GM12874 (cell line): ENCODE results near the gene IFI27.

Source experiments
- CTCF ChIP-seq: IDR thresholded peaks from 2 replicates; pipeline ENCODE4 v1.5.1; 2011; ENCODE audit warnings: low read depth, mild to moderate bottlenecking, control low read depth, low read length, moderate library complexity; ENCODE audit not compliant: insufficient read depth

The IFI27 gene

GRCh38 chr14:94121485-94121884 lies 10.9 kb downstream of the IFI27 start:
- TF ChIP-seq CTCF = no peak

GRCh38 chr14:94122438-94122837 lies 11.9 kb downstream of the IFI27 start:
- no peak for TF ChIP-seq CTCF

GRCh38 chr14:94123296-94123695 lies 12.8 kb downstream of the IFI27 start:
- no peak for TF ChIP-seq CTCF

GRCh38 chr14:94123868-94124267 lies 13.3 kb downstream of the IFI27 start:
- TF ChIP-seq CTCF = no peak

- no peak for TF ChIP-seq CTCF
These were observed 14.2 kb downstream of the IFI27 start for GRCh38 chr14:94124582-94125377.

GRCh38 chr14:94125659-94126418 lies 15.3 kb downstream of the IFI27 start:
- no peak for TF ChIP-seq CTCF

- no peak for TF ChIP-seq CTCF
These were observed 15.8 kb downstream of the IFI27 start for GRCh38 chr14:94126419-94126677.
